OCI-LY3 (cell line): ENCODE results near the gene MMP14.
"Not testable (repeated sequence)": the region's sequence is repeated elsewhere in the genome, so short reads cannot be mapped to it uniquely, and the experiment has no call there.

Source experiments
- H2AFZ ChIP-seq: fragments of 200-600, 300-600 bp; shearing (Covaris generic); 2 replicates; pipeline ENCODE4 v1.6.0; 2014; ENCODE audit warnings: antibody characterized with exemption, low read depth, low read length
- H3K27ac ChIP-seq: fragments of 200-600, 300-600 bp; sonication (generic); 2 replicates; pipeline ENCODE4 v1.5.1; 2014; ENCODE audit warnings: mild to moderate bottlenecking, low read length, moderate library complexity, mixed read lengths
- H3K27me3 ChIP-seq: fragments of 200-600, 300-600 bp; sonication (generic); 2 replicates; pipeline ENCODE4 v1.6.1; 2014; ENCODE audit warnings: low read depth, low read length, mixed read lengths
- H3K36me3 ChIP-seq: fragments of 200-600, 300-600 bp; sonication (generic); replicated peaks from 2 replicates; pipeline ENCODE3; 2014; ENCODE audit warnings: low read depth, low read length, mixed read lengths
- H3K4me1 ChIP-seq: fragments of 300-600, 200-600 bp; sonication (generic); 2 replicates; pipeline ENCODE4 v1.6.1; 2014; ENCODE audit warnings: low read length, mixed read lengths
- H3K4me2 ChIP-seq: fragments of 200-600, 300-600 bp; sonication (generic); 2 replicates; pipeline ENCODE4 v1.6.1; 2014; ENCODE audit warnings: low read length, mixed read lengths
- H3K4me3 ChIP-seq: fragments of 300-600, 200-600 bp; sonication (generic); 2 replicates; pipeline ENCODE4 v1.5.1; 2014; ENCODE audit warnings: antibody characterized with exemption, mild to moderate bottlenecking, low read length, moderate library complexity
- H3K79me2 ChIP-seq: fragments of 300-600, 200-600 bp; shearing (Covaris generic); 2 replicates; pipeline ENCODE4 v1.6.1; 2014; ENCODE audit warnings: mild to moderate bottlenecking, low read length, mixed read lengths
- H3K9ac ChIP-seq: fragments of 300-600, 200-600 bp; shearing (Covaris generic); 2 replicates; pipeline ENCODE4 v1.6.0; 2014; ENCODE audit warnings: mild to moderate bottlenecking, low read length, moderate library complexity
- H3K9me3 ChIP-seq: fragments of 200-600, 300-600 bp; shearing (Covaris generic); 2 replicates; pipeline ENCODE4 v1.6.1; 2014; ENCODE audit warnings: low read length, mixed read lengths; ENCODE audit not compliant: insufficient read depth
- H4K20me1 ChIP-seq: fragments of 200-600, 300-600 bp; sonication (generic); 2 replicates; pipeline ENCODE4 v1.6.1; 2016; ENCODE audit warnings: low read length, mixed read lengths; ENCODE audit not compliant: insufficient read depth
- EZH2phosphoT487 ChIP-seq: fragments of 200-600 bp; shearing (Covaris generic); IDR thresholded peaks from 2 replicates; pipeline ENCODE4 v1.6.1; 2018; ENCODE audit warnings: antibody characterized with exemption, mixed run types, low read depth
- TF ChIP-seq, protein P1 (sequence below): fragments of 200-600, 300-600 bp; sonication (generic); IDR thresholded peaks from 2 replicates; pipeline ENCODE4 v1.5.1; 2014; ENCODE audit warnings: antibody characterized with exemption, low read length, low read depth

MMP14 gene

DNA sequence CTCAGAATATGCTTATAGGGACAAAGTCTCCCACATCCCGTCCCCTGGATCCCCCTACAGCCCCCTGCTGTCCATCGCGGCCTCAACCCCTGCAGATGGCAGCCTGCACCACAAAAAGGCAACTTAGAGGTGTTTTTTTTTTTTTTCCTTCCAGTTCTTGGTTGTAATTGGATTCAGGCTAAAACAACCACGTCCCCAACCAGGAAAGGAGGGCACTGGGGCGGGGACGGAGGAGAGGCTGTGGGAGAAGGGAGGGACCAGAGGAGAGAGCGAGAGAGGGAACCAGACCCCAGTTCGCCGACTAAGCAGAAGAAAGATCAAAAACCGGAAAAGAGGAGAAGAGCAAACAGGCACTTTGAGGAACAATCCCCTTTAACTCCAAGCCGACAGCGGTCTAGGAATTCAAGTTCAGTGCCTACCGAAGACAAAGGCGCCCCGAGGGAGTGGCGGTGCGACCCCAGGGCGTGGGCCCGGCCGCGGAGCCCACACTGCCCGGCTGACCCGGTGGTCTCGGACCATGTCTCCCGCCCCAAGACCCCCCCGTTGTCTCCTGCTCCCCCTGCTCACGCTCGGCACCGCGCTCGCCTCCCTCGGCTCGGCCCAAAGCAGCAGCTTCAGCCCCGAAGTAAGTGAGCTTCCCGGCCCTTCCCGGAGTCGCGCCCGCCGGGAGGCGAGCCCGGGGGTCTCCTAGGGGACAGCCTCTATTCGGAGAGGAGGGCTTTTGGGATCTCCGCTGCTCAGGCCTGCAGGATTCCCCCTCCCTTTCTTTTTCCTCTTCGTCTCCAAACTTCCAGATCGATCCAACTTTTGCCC is at the start of gene MMP14:
Gene MMP14 (plus strand): TSS at position 285 of the 813 bp plus-strand sequence. CDS start 233 bp downstream, at position 518.
- Histone ChIP-seq H2AFZ (no peak within 1 kb of the TSS), H3K79me2 (no peaks in the 10 kb centered on the region), H3K4me3 (no peak within 1 kb of the TSS), H3K9ac (no peak within 1 kb of the TSS), H4K20me1 (no peaks in the 10 kb centered on the region), H3K4me2 (no peak within 1 kb of the TSS), H3K27me3 (no peaks in the 10 kb centered on the region), H3K9me3 (no peaks in the 10 kb centered on the region), H3K4me1 (no peaks in the 10 kb centered on the region), H3K27ac (no peak within 1 kb of the TSS), H3K36me3 (peaks cover 24% of the 10 kb centered on the region)
- TF ChIP-seq, protein P1, sequence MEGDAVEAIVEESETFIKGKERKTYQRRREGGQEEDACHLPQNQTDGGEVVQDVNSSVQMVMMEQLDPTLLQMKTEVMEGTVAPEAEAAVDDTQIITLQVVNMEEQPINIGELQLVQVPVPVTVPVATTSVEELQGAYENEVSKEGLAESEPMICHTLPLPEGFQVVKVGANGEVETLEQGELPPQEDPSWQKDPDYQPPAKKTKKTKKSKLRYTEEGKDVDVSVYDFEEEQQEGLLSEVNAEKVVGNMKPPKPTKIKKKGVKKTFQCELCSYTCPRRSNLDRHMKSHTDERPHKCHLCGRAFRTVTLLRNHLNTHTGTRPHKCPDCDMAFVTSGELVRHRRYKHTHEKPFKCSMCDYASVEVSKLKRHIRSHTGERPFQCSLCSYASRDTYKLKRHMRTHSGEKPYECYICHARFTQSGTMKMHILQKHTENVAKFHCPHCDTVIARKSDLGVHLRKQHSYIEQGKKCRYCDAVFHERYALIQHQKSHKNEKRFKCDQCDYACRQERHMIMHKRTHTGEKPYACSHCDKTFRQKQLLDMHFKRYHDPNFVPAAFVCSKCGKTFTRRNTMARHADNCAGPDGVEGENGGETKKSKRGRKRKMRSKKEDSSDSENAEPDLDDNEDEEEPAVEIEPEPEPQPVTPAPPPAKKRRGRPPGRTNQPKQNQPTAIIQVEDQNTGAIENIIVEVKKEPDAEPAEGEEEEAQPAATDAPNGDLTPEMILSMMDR: no peak
- TF ChIP-seq EZH2phosphoT487: no peak

GRCh38 chr14:22786685-22787084 is 49.7 kb upstream of the MMP14 start:
- no peak overlapping the region for H3K4me2 ChIP-seq

GRCh38 chr14:22791301-22791700 is 45.1 kb upstream of the MMP14 start:
- TF ChIP-seq, protein P1: no peak
- no peak for TF ChIP-seq EZH2phosphoT487
- Histone ChIP-seq H4K20me1 (no peaks in the 10 kb centered on the region), H3K27me3 (no peaks in the 10 kb centered on the region), H3K4me3 (no peak overlapping the region), H3K9ac (no peak overlapping the region), H3K27ac (no peak overlapping the region), H3K79me2 (no peaks in the 10 kb centered on the region), H3K4me2 (no peak overlapping the region), H3K4me1 (peaks cover 50% of the 10 kb centered on the region), H2AFZ (no peak overlapping the region), H3K36me3 (no peaks in the 10 kb centered on the region), H3K9me3 (no peaks in the 10 kb centered on the region)

More at GRCh38 chr14:22786685-22787084, 49.7 kb upstream of the MMP14 start:
- Histone ChIP-seq H3K79me2 (no peaks in the 10 kb centered on the region), H4K20me1 (no peaks in the 10 kb centered on the region), H3K9ac (no peak overlapping the region), H3K36me3 (no peaks in the 10 kb centered on the region), H3K9me3 (no peaks in the 10 kb centered on the region), H2AFZ (no peak overlapping the region), H3K4me1 (peaks cover 30% of the 10 kb centered on the region), H3K27me3 (no peaks in the 10 kb centered on the region), H3K27ac (no peak overlapping the region), H3K4me3 (no peak overlapping the region)
- TF ChIP-seq, protein P1: no peak
- TF ChIP-seq EZH2phosphoT487: no peak

- H3K27me3 ChIP-seq: no peaks in the 10 kb centered on the region
- H3K9ac ChIP-seq: no peak overlapping the region
- H3K4me2 ChIP-seq: no peak overlapping the region
- no peaks in the 10 kb centered on the region for H3K9me3 ChIP-seq
- TF ChIP-seq, protein P1: no peak
- no peak for TF ChIP-seq EZH2phosphoT487
- H3K79me2 ChIP-seq: no peaks in the 10 kb centered on the region
- H3K4me1 ChIP-seq: peaks cover 55% of the 10 kb centered on the region
- H3K4me3 ChIP-seq: no peak overlapping the region
- no peak overlapping the region for H3K27ac ChIP-seq
- no peak overlapping the region for H2AFZ ChIP-seq
- no peaks in the 10 kb centered on the region for H3K36me3 ChIP-seq
- no peaks in the 10 kb centered on the region for H4K20me1 ChIP-seq
These were observed 44.2 kb upstream of the MMP14 start for GRCh38 chr14:22792158-22792557.

DNA sequence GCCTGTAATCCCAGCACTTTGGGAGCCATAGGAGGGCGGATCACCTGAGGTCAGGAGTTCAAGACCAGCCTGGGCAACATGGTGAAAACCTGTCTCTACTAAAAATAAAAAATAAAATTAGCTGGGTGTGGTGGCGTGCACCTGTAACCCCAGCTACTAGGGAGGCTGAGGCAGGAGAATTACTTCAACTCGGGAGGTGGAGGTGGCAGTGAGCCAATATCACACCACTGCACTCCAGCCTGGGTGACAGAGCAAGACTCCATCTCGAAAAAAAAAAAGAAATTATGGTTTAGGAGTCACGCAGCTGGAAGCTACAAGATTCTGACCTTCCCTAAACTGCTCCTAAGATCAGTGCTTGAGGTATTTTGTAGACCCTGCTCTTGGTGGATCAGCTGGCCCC is 42.8 kb upstream of the MMP14 start:
- not testable (repeated sequence) for H3K4me3 ChIP-seq, H3K9ac ChIP-seq, H3K4me2 ChIP-seq, H3K79me2 ChIP-seq, H3K9me3 ChIP-seq, H2AFZ ChIP-seq, H3K27me3 ChIP-seq, H3K36me3 ChIP-seq, H3K27ac ChIP-seq, H4K20me1 ChIP-seq
- H3K4me1 ChIP-seq: peaks cover 61% of the 10 kb centered on the region
